Measurements from ENCODE around the gene NMS. TPM values are rescaled to one million over a fixed set of nuclear protein-coding genes. Genes with fewer than 3 reads are reported as not detected.

Gene NMS
- total and polyA plus RNA-seq, 2 of the 13 experiments (the other 11 are each of a cell fraction or from before 2014, with no cell fraction given), result not detected

DNA sequence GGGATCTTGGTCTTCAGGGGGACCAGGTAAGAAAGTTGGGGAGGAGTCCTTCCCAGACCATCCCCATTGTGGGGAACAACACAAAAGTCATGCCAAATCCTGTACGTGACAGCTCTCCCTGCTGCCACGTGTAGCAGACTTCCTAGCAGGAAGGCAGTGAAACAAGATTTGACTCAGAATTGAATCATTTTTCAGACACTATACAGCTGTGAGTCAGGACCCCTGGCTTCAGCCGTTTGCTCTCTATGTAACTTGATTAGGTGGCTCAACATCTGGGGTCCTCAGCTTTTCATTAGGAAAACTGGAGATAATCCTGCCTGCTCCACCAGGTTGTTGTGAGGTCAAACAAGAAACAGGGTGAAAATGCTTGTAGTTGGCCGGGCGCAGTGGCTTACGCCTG is 59.6 kb downstream of the NMS start:
- Histone ChIP-seq H3K4me3 (replicated peaks in 1 of 3; ENCODE audit: insufficient read depth in 1 of 3, low read depth in 2 of 3, low read length in 3 of 3) (no peak overlapping the region), H3K9ac (ENCODE audit: insufficient read depth, low read depth, low read length) (no peak overlapping the region), H3K9me3 (ENCODE audit: low read length) (no peaks in the 10 kb centered on the region), H3K79me2 (ENCODE audit: insufficient read depth, low read length) (no peaks in the 10 kb centered on the region), H3K4me2 (ENCODE audit: low read depth, low read length) (no peak overlapping the region), H4K20me1 (ENCODE audit: insufficient read depth, low read length) (no peaks in the 10 kb centered on the region), H2AFZ (ENCODE audit: low read length) (no peak overlapping the region), H3K27ac (ENCODE audit: extremely low read length, insufficient read depth, low read length) (no peak overlapping the region), H3K27me3 (ENCODE audit: control insufficient read depth in 1 of 2, insufficient read depth in 2 of 2, low read length in 2 of 2) (peaks cover 4 to 22% of the 10 kb centered on the region in 2 experiments), H3K36me3 (replicated peaks in 1 of 2; ENCODE audit: control insufficient read depth in 1 of 2, insufficient read depth in 2 of 2, low read length in 2 of 2) (no peaks in the 10 kb centered on the region), H3K4me1 (ENCODE audit: insufficient read depth, low read length) (no peaks in the 10 kb centered on the region)
- 50% methylated on average over 6 of the region's 6 CpGs for WGBS (ENCODE audit: low lambda C conversion rate)
- ChIA-PET POLR2A (no interaction called here), CTCF (ENCODE audit: low intra/inter-chr PET ratio, low total read pairs) (no interaction called here)
- TF ChIP-seq ZMYM4 (CRISPR knock-in tag; IDR thresholded peaks at IDR 0.05), result no peak
- TF ChIP-seq NFRKB (IDR thresholded peaks at IDR 0.05), result no peak
- TF ChIP-seq ZNF160 (CRISPR knock-in tag; IDR thresholded peaks at IDR 0.05), result no peak
- no peak for TF ChIP-seq SP4 (CRISPR knock-in tag; IDR thresholded peaks at IDR 0.05)
- no peak for TF ChIP-seq TCF7L2 (IDR thresholded peaks at IDR 0.05; ENCODE audit: low read depth, low read length)
- TF ChIP-seq ZNF879 (CRISPR knock-in tag; IDR thresholded peaks at IDR 0.05), result no peak
- no peak for TF ChIP-seq BCL3 (CRISPR knock-in tag; IDR thresholded peaks at IDR 0.05)
- no peak for TF ChIP-seq SPEN (CRISPR knock-in tag; IDR thresholded peaks at IDR 0.05; ENCODE audit: low read depth)
- TF ChIP-seq, protein P1, sequence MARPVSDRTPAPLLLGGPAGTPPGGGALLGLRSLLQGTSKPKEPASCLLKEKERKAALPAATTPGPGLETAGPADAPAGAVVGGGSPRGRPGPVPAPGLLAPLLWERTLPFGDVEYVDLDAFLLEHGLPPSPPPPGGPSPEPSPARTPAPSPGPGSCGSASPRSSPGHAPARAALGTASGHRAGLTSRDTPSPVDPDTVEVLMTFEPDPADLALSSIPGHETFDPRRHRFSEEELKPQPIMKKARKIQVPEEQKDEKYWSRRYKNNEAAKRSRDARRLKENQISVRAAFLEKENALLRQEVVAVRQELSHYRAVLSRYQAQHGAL (CRISPR knock-in tag; IDR thresholded peaks at IDR 0.05; ENCODE audit: not compliant biosample characterization), result no peak
- TF ChIP-seq, protein P2, sequence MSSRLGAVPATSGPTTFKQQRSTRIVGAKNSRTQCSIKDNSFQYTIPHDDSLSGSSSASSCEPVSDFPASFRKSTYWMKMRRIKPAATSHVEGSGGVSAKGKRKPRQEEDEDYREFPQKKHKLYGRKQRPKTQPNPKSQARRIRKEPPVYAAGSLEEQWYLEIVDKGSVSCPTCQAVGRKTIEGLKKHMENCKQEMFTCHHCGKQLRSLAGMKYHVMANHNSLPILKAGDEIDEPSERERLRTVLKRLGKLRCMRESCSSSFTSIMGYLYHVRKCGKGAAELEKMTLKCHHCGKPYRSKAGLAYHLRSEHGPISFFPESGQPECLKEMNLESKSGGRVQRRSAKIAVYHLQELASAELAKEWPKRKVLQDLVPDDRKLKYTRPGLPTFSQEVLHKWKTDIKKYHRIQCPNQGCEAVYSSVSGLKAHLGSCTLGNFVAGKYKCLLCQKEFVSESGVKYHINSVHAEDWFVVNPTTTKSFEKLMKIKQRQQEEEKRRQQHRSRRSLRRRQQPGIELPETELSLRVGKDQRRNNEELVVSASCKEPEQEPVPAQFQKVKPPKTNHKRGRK (CRISPR knock-in tag; IDR thresholded peaks at IDR 0.05), result no peak
- no peak for TF ChIP-seq ZNF530 (CRISPR knock-in tag; IDR thresholded peaks at IDR 0.05; ENCODE audit: low read depth)
- BruUV-seq (replicated peaks), result no TSS peak
- in situ Hi-C loops (cut with HindIII; ENCODE audit: extremely low pct_ligation_motif_present, low pct_unique_long_range_greater_than_20kb) (no loop called here), intact Hi-C loops (cut with micrococcal nuclease; ENCODE audit: unreplicated experiment) (no loop called here)
- ATAC-seq (no peak), DNase-seq (ENCODE audit: low spot score) (no peak), FAIRE-seq (no peak)

Other genes with a start within 250 kb of the NMS start
- gene LONRF2, start 148.0 kb upstream of the NMS start, total RNA-seq (2016; rRNA removed; fragmentation: Illumina TruSeq; extraction: Trizol), result not detected in 2 replicates
- gene LONRF2, start 148.0 kb upstream of the NMS start, polyA plus RNA-seq (2011; rRNA removed), result 0.01 TPM in 1 of 2 replicates, not detected in the other
- gene CHST10, start 52.8 kb upstream of the NMS start, total RNA-seq (2016; rRNA removed; fragmentation: Illumina TruSeq; extraction: Trizol), result 8.5 and 14.2 TPM in 2 replicates
- 10.5 and 11.5 TPM in 2 replicates for gene CHST10, start 52.8 kb upstream of the NMS start, polyA plus RNA-seq (2011; rRNA removed)
- 24.4 and 36.9 TPM in 2 replicates for gene PDCL3, start 92.5 kb downstream of the NMS start, total RNA-seq (2016; rRNA removed; fragmentation: Illumina TruSeq; extraction: Trizol)
- gene PDCL3, start 92.5 kb downstream of the NMS start, polyA plus RNA-seq (2011; rRNA removed), result 14.4 TPM in 2 replicates